ENCODE measurements around the gene SPINT3. TPM values are rescaled to one million over a fixed set of nuclear protein-coding genes. Genes with fewer than 3 reads are reported as not detected.

SPINT3 gene
- total RNA-seq, 1 donor from 2014 or later: not detected

DNA sequence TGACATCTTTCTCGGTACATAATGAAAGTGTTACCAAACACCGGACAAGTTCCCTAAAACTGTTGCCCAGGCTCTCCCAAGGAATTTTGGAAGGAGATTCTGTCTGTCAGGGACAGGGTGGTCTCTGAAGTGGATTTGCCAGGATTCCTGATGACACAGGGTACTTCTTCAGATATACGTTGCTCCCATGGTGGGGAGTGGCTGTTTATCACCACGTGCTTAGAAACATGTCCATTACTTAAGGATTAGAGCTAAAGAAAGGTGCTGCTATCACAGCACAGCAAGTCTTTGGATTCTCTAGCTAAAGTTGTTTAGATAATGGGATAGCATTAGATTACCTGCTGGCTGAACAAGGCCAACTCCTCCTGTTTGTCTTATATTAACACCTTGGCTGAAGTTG is 6.3 kb downstream of the SPINT3 start:
- TF ChIP-seq, protein P1, sequence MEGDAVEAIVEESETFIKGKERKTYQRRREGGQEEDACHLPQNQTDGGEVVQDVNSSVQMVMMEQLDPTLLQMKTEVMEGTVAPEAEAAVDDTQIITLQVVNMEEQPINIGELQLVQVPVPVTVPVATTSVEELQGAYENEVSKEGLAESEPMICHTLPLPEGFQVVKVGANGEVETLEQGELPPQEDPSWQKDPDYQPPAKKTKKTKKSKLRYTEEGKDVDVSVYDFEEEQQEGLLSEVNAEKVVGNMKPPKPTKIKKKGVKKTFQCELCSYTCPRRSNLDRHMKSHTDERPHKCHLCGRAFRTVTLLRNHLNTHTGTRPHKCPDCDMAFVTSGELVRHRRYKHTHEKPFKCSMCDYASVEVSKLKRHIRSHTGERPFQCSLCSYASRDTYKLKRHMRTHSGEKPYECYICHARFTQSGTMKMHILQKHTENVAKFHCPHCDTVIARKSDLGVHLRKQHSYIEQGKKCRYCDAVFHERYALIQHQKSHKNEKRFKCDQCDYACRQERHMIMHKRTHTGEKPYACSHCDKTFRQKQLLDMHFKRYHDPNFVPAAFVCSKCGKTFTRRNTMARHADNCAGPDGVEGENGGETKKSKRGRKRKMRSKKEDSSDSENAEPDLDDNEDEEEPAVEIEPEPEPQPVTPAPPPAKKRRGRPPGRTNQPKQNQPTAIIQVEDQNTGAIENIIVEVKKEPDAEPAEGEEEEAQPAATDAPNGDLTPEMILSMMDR (IDR thresholded peaks at IDR 0.05; ENCODE audit: unreplicated experiment): no peak
- DNase-seq (ENCODE audit: low spot score): no peak
- Mint-ChIP-seq H3K27ac (ENCODE audit: unreplicated experiment) (no peak overlapping the region), H3K36me3 (ENCODE audit: low read depth, unreplicated experiment) (no peaks in the 10 kb centered on the region), H3K4me1 (ENCODE audit: unreplicated experiment) (no peaks in the 10 kb centered on the region), H3K27me3 (ENCODE audit: unreplicated experiment) (no peaks in the 10 kb centered on the region), H3K9me3 (ENCODE audit: unreplicated experiment) (no peaks in the 10 kb centered on the region), H3K4me3 (ENCODE audit: unreplicated experiment) (no peak overlapping the region)

GRCh38 chr20:45508068-45508886 is 7.1 kb downstream of the SPINT3 start:
- Mint-ChIP-seq H3K4me3 (ENCODE audit: unreplicated experiment) (no peak overlapping the region), H3K27me3 (ENCODE audit: unreplicated experiment) (no peaks in the 10 kb centered on the region), H3K4me1 (ENCODE audit: unreplicated experiment) (no peaks in the 10 kb centered on the region), H3K36me3 (ENCODE audit: low read depth, unreplicated experiment) (no peaks in the 10 kb centered on the region), H3K9me3 (ENCODE audit: unreplicated experiment) (no peaks in the 10 kb centered on the region), H3K27ac (ENCODE audit: unreplicated experiment) (no peak overlapping the region)
- TF ChIP-seq, protein P1 (IDR thresholded peaks at IDR 0.05; ENCODE audit: unreplicated experiment): no peak
- no peak for DNase-seq (ENCODE audit: low spot score)

GRCh38 chr20:45507011-45507820 is 8.2 kb downstream of the SPINT3 start:
- H3K9me3 Mint-ChIP-seq (ENCODE audit: unreplicated experiment): no peaks in the 10 kb centered on the region
- no peaks in the 10 kb centered on the region for H3K27me3 Mint-ChIP-seq (ENCODE audit: unreplicated experiment)
- H3K4me1 Mint-ChIP-seq (ENCODE audit: unreplicated experiment): no peaks in the 10 kb centered on the region
- no peak overlapping the region for H3K4me3 Mint-ChIP-seq (ENCODE audit: unreplicated experiment)
- H3K36me3 Mint-ChIP-seq (ENCODE audit: low read depth, unreplicated experiment): no peaks in the 10 kb centered on the region
- no peak overlapping the region for H3K27ac Mint-ChIP-seq (ENCODE audit: unreplicated experiment)
- no peak for DNase-seq (ENCODE audit: low spot score)
- TF ChIP-seq, protein P1 (IDR thresholded peaks at IDR 0.05; ENCODE audit: unreplicated experiment): no peak

GRCh38 chr20:45506398-45506797 is 9.0 kb downstream of the SPINT3 start:
- Mint-ChIP-seq H3K4me3 (ENCODE audit: unreplicated experiment) (no peak overlapping the region), H3K4me1 (ENCODE audit: unreplicated experiment) (no peaks in the 10 kb centered on the region), H3K27ac (ENCODE audit: unreplicated experiment) (no peak overlapping the region), H3K27me3 (ENCODE audit: unreplicated experiment) (no peaks in the 10 kb centered on the region), H3K9me3 (ENCODE audit: unreplicated experiment) (no peaks in the 10 kb centered on the region), H3K36me3 (ENCODE audit: low read depth, unreplicated experiment) (no peaks in the 10 kb centered on the region)
- TF ChIP-seq, protein P1 (IDR thresholded peaks at IDR 0.05; ENCODE audit: unreplicated experiment): no peak
- no peak for DNase-seq (ENCODE audit: low spot score)

GRCh38 chr20:45503403-45503802 is 12.0 kb downstream of the SPINT3 start:
- Mint-ChIP-seq H3K9me3 (ENCODE audit: unreplicated experiment) (no peaks in the 10 kb centered on the region), H3K27ac (ENCODE audit: unreplicated experiment) (no peak overlapping the region), H3K27me3 (ENCODE audit: unreplicated experiment) (no peaks in the 10 kb centered on the region), H3K4me1 (ENCODE audit: unreplicated experiment) (no peaks in the 10 kb centered on the region), H3K36me3 (ENCODE audit: low read depth, unreplicated experiment) (no peaks in the 10 kb centered on the region), H3K4me3 (ENCODE audit: unreplicated experiment) (no peak overlapping the region)
- DNase-seq (ENCODE audit: low spot score): no peak
- TF ChIP-seq, protein P1 (IDR thresholded peaks at IDR 0.05; ENCODE audit: unreplicated experiment): no peak
